GM12873 (cell line): ENCODE data around the gene EVL.

Experiments
- TF ChIP-seq, protein P1 (sequence below): IDR thresholded peaks from 2 replicates; pipeline ENCODE4 v1.5.1; 2012; ENCODE audit warnings: low read depth, mild to moderate bottlenecking, moderate library complexity, low read length, control low read depth; ENCODE audit not compliant: insufficient read depth; ENCODE audit errors: missing control alignments

The EVL gene

DNA sequence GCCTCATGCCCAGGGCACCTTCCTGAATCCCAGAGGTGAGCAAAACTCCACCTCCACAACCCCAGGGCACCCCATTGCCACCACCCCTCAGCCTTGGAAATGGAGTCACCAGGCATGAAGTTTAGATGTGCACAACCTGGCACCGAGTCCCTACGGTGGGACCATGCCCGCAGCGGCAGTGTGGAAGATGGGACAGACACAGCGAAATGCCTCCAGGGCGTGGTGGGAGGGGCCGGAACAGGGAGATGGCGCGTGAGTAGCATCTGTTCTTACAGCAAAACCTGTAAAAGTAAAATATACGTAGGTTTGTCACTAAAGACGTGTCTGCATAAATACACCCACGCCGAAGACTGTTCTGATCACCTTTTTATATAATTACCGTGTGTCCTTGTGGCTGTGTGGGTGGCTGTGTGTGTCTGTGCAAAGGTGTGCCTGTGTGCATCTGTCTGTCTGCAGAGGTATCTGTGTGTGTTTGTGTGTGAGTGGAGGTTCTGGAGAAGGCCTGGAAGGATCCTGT lies 111.6 kb downstream of the EVL start:
- TF ChIP-seq, protein P1, sequence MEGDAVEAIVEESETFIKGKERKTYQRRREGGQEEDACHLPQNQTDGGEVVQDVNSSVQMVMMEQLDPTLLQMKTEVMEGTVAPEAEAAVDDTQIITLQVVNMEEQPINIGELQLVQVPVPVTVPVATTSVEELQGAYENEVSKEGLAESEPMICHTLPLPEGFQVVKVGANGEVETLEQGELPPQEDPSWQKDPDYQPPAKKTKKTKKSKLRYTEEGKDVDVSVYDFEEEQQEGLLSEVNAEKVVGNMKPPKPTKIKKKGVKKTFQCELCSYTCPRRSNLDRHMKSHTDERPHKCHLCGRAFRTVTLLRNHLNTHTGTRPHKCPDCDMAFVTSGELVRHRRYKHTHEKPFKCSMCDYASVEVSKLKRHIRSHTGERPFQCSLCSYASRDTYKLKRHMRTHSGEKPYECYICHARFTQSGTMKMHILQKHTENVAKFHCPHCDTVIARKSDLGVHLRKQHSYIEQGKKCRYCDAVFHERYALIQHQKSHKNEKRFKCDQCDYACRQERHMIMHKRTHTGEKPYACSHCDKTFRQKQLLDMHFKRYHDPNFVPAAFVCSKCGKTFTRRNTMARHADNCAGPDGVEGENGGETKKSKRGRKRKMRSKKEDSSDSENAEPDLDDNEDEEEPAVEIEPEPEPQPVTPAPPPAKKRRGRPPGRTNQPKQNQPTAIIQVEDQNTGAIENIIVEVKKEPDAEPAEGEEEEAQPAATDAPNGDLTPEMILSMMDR, result no peak

DNA sequence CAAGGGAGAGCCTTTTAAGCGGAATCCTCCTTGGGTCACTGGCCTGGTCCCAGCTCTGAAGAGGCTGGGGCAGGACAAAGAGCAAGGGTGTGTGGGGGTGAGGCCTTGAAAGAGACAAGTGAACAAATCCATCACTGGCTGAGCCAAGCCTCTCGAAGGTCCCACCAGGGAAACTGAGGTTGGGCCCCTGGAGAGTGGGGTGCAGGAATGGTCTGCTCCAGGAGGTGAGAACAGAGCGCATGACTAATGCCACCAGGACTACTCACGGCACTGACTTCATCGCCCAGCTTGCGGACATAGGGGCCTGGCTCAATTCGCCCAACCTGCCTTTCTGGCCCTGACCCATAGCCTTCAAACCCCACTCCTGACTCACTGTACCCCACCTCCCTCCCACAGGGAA lies 113.5 kb downstream of the EVL start:
- TF ChIP-seq, protein P1, result no peak

DNA sequence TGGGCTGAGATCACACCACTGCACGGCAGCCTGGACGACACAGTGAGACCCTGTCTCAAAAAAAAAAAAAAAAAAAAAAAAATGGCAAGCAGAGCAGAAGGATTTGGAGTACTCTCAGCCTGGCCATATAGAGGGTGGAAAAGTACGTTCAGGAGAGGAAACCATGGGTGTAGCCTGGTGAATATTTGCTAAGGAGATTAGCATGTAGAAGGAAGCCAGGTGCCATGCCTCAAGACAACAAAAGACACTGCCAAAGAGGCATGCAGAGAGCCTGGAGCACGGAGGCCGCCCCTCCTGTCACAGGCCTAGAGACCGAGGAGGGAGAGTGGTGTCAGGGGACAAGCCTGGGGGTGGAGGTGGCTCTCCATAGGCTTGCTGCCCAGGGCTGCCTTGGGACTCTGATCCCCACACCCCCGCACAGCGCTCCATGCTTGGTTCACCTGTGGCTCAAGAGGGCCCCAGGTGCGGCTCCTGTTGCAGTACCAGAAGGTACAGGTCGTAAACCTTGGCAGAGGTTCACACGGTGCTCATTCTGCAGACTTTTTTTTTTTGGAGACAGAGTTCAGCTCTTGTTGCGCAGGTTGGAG lies 122.1 kb downstream of the EVL start:
- TF ChIP-seq, protein P1, result no peak

DNA sequence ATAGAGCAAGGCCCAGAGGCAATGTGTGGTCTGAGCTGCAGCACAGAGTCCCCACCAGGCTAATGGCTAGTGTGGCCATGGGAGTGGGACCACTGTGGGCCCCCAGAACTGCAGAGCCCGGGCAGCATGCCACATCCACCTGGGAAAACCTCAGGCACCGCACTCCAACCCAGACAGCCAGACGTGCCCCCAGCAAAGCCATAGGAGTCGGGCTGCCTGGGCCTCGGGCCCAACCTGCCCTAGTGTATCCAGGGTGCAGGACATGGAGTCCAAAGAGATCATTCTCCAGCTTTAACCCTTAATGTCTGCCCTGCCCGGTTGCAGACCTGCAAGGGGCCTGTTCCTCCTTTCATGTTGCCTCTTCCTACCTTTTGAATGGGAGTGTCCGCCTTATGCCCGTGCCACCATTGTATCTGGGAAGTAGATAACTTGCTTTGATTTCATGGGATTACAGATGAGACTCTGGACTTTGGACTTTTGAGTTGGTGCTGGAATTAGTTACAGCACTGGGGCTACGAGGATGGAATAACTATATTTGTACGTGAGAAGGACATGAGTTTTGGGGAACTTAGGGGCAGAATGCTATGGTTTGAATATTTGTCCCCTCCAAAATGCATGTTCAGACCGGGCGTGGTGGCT lies 123.3 kb downstream of the EVL start:
- TF ChIP-seq, protein P1, result no peak

DNA sequence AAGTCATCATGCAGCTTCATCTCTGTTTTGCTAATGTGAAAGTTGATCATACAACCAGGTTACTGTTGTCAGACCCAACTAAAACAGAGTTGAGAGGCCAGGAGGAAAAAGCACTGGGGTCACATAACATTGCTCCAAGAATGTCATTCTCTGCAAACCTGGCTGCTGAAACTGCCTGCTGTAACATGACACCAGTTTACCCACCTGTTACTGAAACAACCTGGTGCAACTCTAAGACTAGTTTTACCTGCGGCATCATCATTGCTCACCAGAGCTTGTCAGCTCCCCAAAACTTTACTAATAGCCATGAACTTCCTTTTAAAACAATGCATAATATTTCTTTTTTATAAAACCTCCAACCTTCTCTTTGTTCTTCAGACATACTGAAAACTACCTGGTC lies 124.9 kb downstream of the EVL start:
- TF ChIP-seq, protein P1, result no peak

DNA sequence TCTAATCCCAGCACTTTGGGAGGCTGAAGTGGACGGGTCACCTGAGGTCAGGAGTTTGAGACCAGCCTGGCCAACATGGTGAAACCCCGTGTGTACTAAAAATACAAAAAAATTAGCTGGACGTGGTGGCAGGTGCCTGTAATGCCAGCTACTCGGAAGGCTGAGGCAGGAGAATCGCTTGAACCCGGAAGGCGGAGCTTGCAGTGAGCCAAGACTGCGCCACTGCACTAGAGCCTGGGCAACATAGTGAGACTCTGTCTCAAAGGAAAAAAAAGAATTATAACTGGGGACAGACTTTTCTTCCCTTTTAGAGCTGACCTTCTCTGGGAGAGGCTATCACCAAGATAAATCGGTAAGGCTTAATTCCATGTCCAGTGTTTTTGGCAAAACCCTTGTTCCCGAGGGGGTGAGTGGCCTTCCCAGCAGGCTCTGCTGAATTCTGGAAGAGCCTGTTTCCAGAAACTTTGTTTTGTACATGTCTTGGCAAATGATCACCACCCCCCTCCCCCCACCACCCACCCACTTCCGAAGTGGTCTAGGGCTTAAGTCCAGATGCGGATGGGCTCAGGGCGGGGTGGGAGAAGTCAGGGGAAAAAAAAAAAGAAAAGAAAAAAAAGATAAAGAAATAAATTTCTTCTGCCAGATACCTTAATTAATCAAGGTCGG lies 126.5 kb downstream of the EVL start:
- TF ChIP-seq, protein P1, result no peak

DNA sequence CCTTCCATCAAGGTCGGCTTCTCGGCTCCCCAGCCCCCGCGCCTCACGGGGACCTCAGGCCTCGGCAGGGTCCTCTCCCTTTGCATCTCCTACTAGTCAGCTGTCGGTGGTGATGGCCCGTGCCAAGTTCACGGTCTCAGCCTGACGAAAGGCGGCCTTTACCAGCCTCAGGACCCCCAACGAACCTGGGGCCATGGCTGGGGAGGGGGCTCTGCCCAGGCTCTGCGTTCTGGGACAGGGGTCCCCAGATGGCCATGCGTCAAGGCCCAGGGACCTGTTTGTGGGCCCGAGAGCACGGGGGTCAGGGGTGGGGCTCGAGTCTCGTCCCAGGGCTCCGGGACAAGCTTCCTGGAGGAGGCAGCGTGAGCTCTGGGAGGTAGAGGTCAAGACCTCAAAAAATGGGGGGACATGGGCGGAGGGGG lies 127.0 kb downstream of the EVL start:
- TF ChIP-seq, protein P1, result no peak
